K562 (cell line): ENCODE data around the gene GNAT3. TPM values are rescaled to one million over a fixed set of nuclear protein-coding genes. Genes with fewer than 3 reads are reported as not detected.

Experiments used
- ATAC-seq: fragments of 200-7000 bp; cut with Tn5 transposase; 3 replicates; pipeline ENCODE4 v1.9.1; 2020; ENCODE audit warnings: moderate library complexity
- BruUV-seq: library from RNA; stranded (reverse); fragments of 400-500 nt; replicated peaks from 2 replicates; lab custom pipeline; 2021; lab: Mats Ljungman, UMichigan
- CTCF ChIA-PET: fragments of 300-600 bp; formaldehyde crosslinking; extraction: SDS; loops from one replicate; lab custom pipeline; 2021; ENCODE audit warnings: low intra/inter-chr PET ratio; lab: Yijun Ruan, JAX
- POLR2A ChIA-PET: fragments of 300-600, 350-650 bp; sonication (Branson Sonifier 250); formaldehyde crosslinking; extraction: SDS; loops from one replicate; lab custom pipeline; 2021; ENCODE audit warnings: antibody characterized with exemption, inconsistent platforms; lab: Yijun Ruan, JAX
- DNase-seq, 4 experiments: peaks; one replicate each; pipeline versions ENCODE4 v3.0.0 to v3.0.0-alpha.2; 2011 to 2018; ENCODE audit warnings: low spot score in 3 of 4, mixed read lengths in 3 of 4; ENCODE audit errors: extremely low read depth in 1 of 4
- FAIRE-seq: peaks from 2 replicates; lab custom pipeline; 2011; peaks lifted over from hg19 to GRCh38; lab: Jason Lieb, UNC
- H2AFZ ChIP-seq: 2 replicates; pipeline ENCODE4 v1.6.0; 2011; ENCODE audit warnings: low read depth, low read length, control low read depth, inconsistent platforms
- H3K27ac ChIP-seq: fragments of 200-600 bp; 3 replicates; pipeline ENCODE4 v1.8.0; 2011; ENCODE audit warnings: low read depth, mild to moderate bottlenecking, control low read depth, inconsistent platforms, low read length, moderate library complexity, mixed read lengths; ENCODE audit errors: extremely low read depth
- H3K27me3 ChIP-seq, 2 experiments: fragments of 300-600 bp in 1 of 2; 2 replicates in 1 of 2; 3 replicates in 1 of 2; pipeline versions ENCODE4 v1.6.0 to v1.8.0; 2011; ENCODE audit warnings: inconsistent platforms in 2 of 2, low read length in 2 of 2, mild to moderate bottlenecking in 1 of 2, mixed read lengths in 1 of 2, moderate library complexity in 1 of 2; ENCODE audit not compliant: control insufficient read depth in 2 of 2, insufficient read depth in 2 of 2
- H3K36me3 ChIP-seq: fragments of 300-600 bp; 3 replicates; pipeline ENCODE4 v1.8.0; 2011; ENCODE audit warnings: mild to moderate bottlenecking, low read length, inconsistent platforms; ENCODE audit not compliant: control insufficient read depth, insufficient read depth
- H3K4me1 ChIP-seq, 2 experiments: fragments of 200-600 bp in 1 of 2; replicated peaks in 1 of 2; 2 replicates in 1 of 2; 3 replicates in 1 of 2; pipeline versions ENCODE4 v1.5.1 to v1.8.0; 2011; ENCODE audit warnings: inconsistent platforms in 2 of 2, low read length in 2 of 2, mild to moderate bottlenecking in 1 of 2, mixed read lengths in 1 of 2, moderate library complexity in 1 of 2; ENCODE audit not compliant: control insufficient read depth in 2 of 2, insufficient read depth in 2 of 2
- H3K4me2 ChIP-seq: 2 replicates; pipeline ENCODE4 v1.6.1; 2011; ENCODE audit warnings: low read length, control low read depth, inconsistent platforms, mixed read lengths; ENCODE audit not compliant: insufficient read depth
- H3K4me3 ChIP-seq: fragments of 200-600 bp; sonication (generic), shearing (Covaris generic); 2 replicates; pipeline ENCODE4 v1.5.1; 2016; ENCODE audit warnings: control low read depth, inconsistent platforms
- H3K79me2 ChIP-seq: fragments of 200-600 bp; 3 replicates; pipeline ENCODE4 v1.8.0; 2011; ENCODE audit warnings: low read length, inconsistent platforms; ENCODE audit not compliant: control insufficient read depth, insufficient read depth
- H3K9ac ChIP-seq, 2 experiments: 2 replicates each; pipeline versions ENCODE4 v1.6.0 to v1.6.1; 2011; ENCODE audit warnings: low read depth in 2 of 2, low read length in 2 of 2, control low read depth in 1 of 2, inconsistent platforms in 1 of 2, mild to moderate bottlenecking in 1 of 2, mixed read lengths in 1 of 2; ENCODE audit not compliant: insufficient read depth in 1 of 2
- H3K9me1 ChIP-seq: one replicate; pipeline ENCODE4 v1.6.0; 2011; ENCODE audit warnings: inconsistent platforms, mild to moderate bottlenecking, low read length, moderate library complexity; ENCODE audit not compliant: control insufficient read depth, insufficient read depth
- H3K9me3 ChIP-seq: replicated peaks from 2 replicates; pipeline ENCODE4 v1.5.1; 2011; ENCODE audit warnings: low read depth, low read length, inconsistent platforms; ENCODE audit not compliant: control insufficient read depth, insufficient read depth
- H4K20me1 ChIP-seq: replicated peaks from 2 replicates; pipeline ENCODE4 v1.6.1; 2011; ENCODE audit warnings: low read length, inconsistent platforms, mixed read lengths; ENCODE audit not compliant: control insufficient read depth, insufficient read depth
- BRD4 ChIP-seq: fragments of 200-600 bp; sonication (generic); IDR thresholded peaks from 2 replicates; pipeline ENCODE4 v1.6.1; 2017; ENCODE audit warnings: inconsistent platforms
- HDAC3 ChIP-seq: fragments of 450-650 bp; IDR thresholded peaks from 2 replicates; pipeline ENCODE4 v1.6.1; 2018; ENCODE audit warnings: borderline replicate concordance, mild to moderate bottlenecking, moderate library complexity; ENCODE audit not compliant: partially characterized antibody
- HNRNPLL ChIP-seq: fragments of 200-400 bp; formaldehyde crosslinking; IDR thresholded peaks from 2 replicates; pipeline ENCODE4 v1.6.1; 2017; ENCODE audit warnings: low read length, low read depth, mild to moderate bottlenecking; ENCODE audit not compliant: poor library complexity, severe bottlenecking
- MYBL2 ChIP-seq, 2 experiments: fragments of 450-650 bp in 1 of 2; sonication (generic) in 1 of 2; formaldehyde crosslinking in 1 of 2; IDR thresholded peaks; 2 replicates each; pipeline versions ENCODE4 v1.6.1 to v1.8.1; 2017 to 2022; ENCODE audit warnings: borderline replicate concordance in 1 of 2, inconsistent platforms in 1 of 2, low read depth in 1 of 2, mild to moderate bottlenecking in 1 of 2, missing genetic modification reagents in 1 of 2, moderate library complexity in 1 of 2
- NR2C2 ChIP-seq, 2 experiments: fragments of 200-800 bp in 1 of 2; sonication (Bioruptor generic) in 1 of 2; sonication (generic) in 1 of 2; formaldehyde crosslinking in 1 of 2; IDR thresholded peaks; 2 replicates each; pipeline versions ENCODE4 v1.6.1 to v1.8.0; 2016 to 2022; ENCODE audit warnings: mild to moderate bottlenecking in 1 of 2, missing compliant biosample characterization in 1 of 2, missing genetic modification characterization in 1 of 2, missing genetic modification reagents in 1 of 2
- RHOXF2B ChIP-seq: fragments of 250-450 bp; sonication (Bioruptor Pico); conservative IDR thresholded peaks from 2 replicates; pipeline ENCODE4 v1.5.1; 2021
- SMAD2 ChIP-seq: fragments of 150-350 bp; IDR thresholded peaks from 2 replicates; pipeline ENCODE4 v1.6.1; 2014; ENCODE audit warnings: low read depth, mild to moderate bottlenecking, low read length
- SOX6 ChIP-seq: fragments of 450-650 bp; IDR thresholded peaks from 2 replicates; pipeline ENCODE4 v1.6.1; 2014; ENCODE audit warnings: mild to moderate bottlenecking
- STAT5A ChIP-seq: IDR thresholded peaks from 2 replicates; pipeline ENCODE4 v1.6.1; 2012; ENCODE audit warnings: low read length, inconsistent platforms, borderline replicate concordance
- TEAD4 ChIP-seq, 2 experiments: sonication (generic) in 1 of 2; formaldehyde crosslinking in 1 of 2; IDR thresholded peaks; 2 replicates each; pipeline versions ENCODE4 v1.6.1 to v1.8.0; 2012 to 2022; ENCODE audit warnings: borderline replicate concordance in 1 of 2, inconsistent platforms in 1 of 2, low read length in 1 of 2, mild to moderate bottlenecking in 1 of 2, missing genetic modification reagents in 1 of 2
- ZNF174 ChIP-seq: fragments of 250-450 bp; sonication (Bioruptor Pico); IDR thresholded peaks from 2 replicates; pipeline ENCODE4 v1.4.0; 2020; ENCODE audit warnings: mild to moderate bottlenecking
- WGBS: fragments of 100-300 bp; shearing (Covaris generic); methylation state at CpG from one replicate; pipeline ENCODE4 v1.1.6; 2016; ENCODE audit warnings: low coverage, mixed read lengths; ENCODE audit not compliant: insufficient coverage; ENCODE audit errors: missing lambda C conversion rate; 5-methylcytosine and 5-hydroxymethylcytosine counted together
- in situ Hi-C: fragments of 300-500 bp; cut with MboI; formaldehyde crosslinking; loops from 4 replicates; pipeline ENCODE4 v1.15.0; 2018; ENCODE audit warnings: inconsistent platforms, mixed read lengths
- intact Hi-C: fragments of 100-400 bp; cut with micrococcal nuclease; formaldehyde crosslinking; loops from 2 replicates; pipeline ENCODE4 v1.14.2; 2022
- polyA plus RNA-seq, 8 experiments: library from polyadenylated mRNA; depleted of rRNA in 4 of 8; stranded (reverse) in 5 of 8; unstranded in 3 of 8; fragments of >200 nt; fragmentation: Nextera tagmentation in 2 of 8; fragmentation: Illumina TruSeq in 1 of 8; extraction: Ambion mirVana in 2 of 8; extraction: Trizol in 1 of 8; gene quantifications; 2 replicates each; pipeline versions ENCODE4 v1.2.1 to v1.2.3, GENCODE V29; 2011 to 2014; ENCODE audit warnings: inconsistent platforms in 1 of 8, missing spikeins in 1 of 8
- total RNA-seq, 7 experiments: library from RNA; depleted of rRNA in 6 of 7; stranded (reverse); fragments of >200 nt in 6 of 7; fragmentation: Illumina TruSeq in 2 of 7; extraction: Trizol in 2 of 7; gene quantifications; 2 replicates each; pipeline versions ENCODE4 v1.2.1 to v1.2.3, GENCODE V29; 2011 to 2021; ENCODE audit warnings: low replicate concordance in 1 of 7
- TF ChIP-seq, protein P1 (sequence below): fragments of 450-650 bp; IDR thresholded peaks from 2 replicates; pipeline ENCODE4 v1.7.0; 2016; ENCODE audit warnings: borderline replicate concordance
- TF ChIP-seq, protein P2 (sequence below): sonication (generic); formaldehyde crosslinking; IDR thresholded peaks from 2 replicates; pipeline ENCODE4 v1.8.1; 2022; ENCODE audit warnings: missing genetic modification reagents

GNAT3 gene
- total and polyA plus RNA-seq, 9 of the 15 experiments (the other 6 are each of a cell fraction or from before 2014, with no cell fraction given) = not detected

DNA sequence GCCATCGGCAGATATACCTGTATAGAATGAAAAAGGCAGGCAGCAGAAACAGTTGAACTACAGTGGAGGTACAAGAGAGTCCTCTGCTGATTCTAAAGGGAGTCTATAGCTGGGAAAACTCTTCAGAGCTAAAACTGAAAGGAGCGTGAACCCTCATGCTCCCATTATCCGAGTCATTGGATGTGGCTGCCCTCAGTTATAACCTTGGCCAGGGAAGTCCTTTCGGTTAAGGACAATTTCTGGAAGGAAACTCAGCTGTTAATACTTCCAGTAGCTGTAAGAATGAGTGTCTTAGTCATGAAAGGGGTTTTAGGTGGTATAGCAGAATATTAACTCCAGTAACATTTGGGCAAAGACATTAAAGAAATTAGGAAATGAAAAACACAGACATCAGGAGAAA is 14.6 kb upstream of the GNAT3 start (continued):
- TF ChIP-seq, protein P1, sequence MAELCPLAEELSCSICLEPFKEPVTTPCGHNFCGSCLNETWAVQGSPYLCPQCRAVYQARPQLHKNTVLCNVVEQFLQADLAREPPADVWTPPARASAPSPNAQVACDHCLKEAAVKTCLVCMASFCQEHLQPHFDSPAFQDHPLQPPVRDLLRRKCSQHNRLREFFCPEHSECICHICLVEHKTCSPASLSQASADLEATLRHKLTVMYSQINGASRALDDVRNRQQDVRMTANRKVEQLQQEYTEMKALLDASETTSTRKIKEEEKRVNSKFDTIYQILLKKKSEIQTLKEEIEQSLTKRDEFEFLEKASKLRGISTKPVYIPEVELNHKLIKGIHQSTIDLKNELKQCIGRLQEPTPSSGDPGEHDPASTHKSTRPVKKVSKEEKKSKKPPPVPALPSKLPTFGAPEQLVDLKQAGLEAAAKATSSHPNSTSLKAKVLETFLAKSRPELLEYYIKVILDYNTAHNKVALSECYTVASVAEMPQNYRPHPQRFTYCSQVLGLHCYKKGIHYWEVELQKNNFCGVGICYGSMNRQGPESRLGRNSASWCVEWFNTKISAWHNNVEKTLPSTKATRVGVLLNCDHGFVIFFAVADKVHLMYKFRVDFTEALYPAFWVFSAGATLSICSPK = no peak
- TF ChIP-seq, protein P2, sequence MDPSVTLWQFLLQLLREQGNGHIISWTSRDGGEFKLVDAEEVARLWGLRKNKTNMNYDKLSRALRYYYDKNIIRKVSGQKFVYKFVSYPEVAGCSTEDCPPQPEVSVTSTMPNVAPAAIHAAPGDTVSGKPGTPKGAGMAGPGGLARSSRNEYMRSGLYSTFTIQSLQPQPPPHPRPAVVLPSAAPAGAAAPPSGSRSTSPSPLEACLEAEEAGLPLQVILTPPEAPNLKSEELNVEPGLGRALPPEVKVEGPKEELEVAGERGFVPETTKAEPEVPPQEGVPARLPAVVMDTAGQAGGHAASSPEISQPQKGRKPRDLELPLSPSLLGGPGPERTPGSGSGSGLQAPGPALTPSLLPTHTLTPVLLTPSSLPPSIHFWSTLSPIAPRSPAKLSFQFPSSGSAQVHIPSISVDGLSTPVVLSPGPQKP (CRISPR knock-in tag) = no peak
- TF ChIP-seq SMAD2 (no peak), MYBL2 (IDR thresholded peaks at IDR 0.05; ENCODE audit: low read depth) (no peak), MYBL2 (CRISPR knock-in tag; IDR thresholded peaks at IDR 0.05; ENCODE audit: borderline replicate concordance) (no peak), BRD4 (no peak), HDAC3 (no peak)

DNA sequence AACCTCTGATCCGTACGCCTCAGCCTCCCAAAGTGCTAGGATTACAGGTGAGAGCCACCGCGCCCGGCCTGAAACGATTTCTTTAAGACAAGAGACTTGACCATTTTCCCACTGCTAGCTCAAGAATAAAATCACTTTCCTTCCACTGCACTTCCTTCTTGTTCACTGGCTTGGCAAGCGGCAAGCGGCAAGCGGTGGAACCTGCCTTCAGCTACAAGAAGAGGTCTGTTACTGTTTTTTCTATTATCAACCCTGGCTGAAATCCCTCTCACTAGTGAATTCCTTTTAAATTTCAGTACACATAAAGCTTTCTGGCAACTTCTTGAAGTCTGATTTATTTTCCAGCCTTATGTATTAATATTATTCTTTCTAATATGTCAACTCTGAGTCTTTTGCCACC is 12.8 kb upstream of the GNAT3 start:
- no peaks in the 10 kb centered on the region for H4K20me1 ChIP-seq
- H3K4me3 ChIP-seq = no peak overlapping the region
- H3K27me3 ChIP-seq = no peaks in the 10 kb centered on the region
- no TSS peak for BruUV-seq
- H3K9me1 ChIP-seq = no peaks in the 10 kb centered on the region
- H3K9ac ChIP-seq = no peak overlapping the region
- TF ChIP-seq NR2C2 (CRISPR knock-in tag; IDR thresholded peaks at IDR 0.05) = no peak
- no peak for TF ChIP-seq NR2C2 (tag; IDR thresholded peaks at IDR 0.05)
- no peak for TF ChIP-seq TEAD4 (IDR thresholded peaks at IDR 0.05; ENCODE audit: low read length)
- no peak for TF ChIP-seq TEAD4 (CRISPR knock-in tag; IDR thresholded peaks at IDR 0.05; ENCODE audit: borderline replicate concordance)
- TF ChIP-seq ZNF174 = no peak
- TF ChIP-seq HNRNPLL = no peak
- TF ChIP-seq STAT5A = no peak
- no peak for TF ChIP-seq SOX6
- no peak for TF ChIP-seq RHOXF2B (CRISPR knock-in tag)
- ChIA-PET POLR2A (no interaction called here), CTCF (no interaction called here)
- under 1% methylated on average over 9 of the region's 9 CpGs for WGBS
- intact Hi-C loops = no loop called here
- no peaks in the 10 kb centered on the region for H3K4me1 ChIP-seq
- no peak overlapping the region for H2AFZ ChIP-seq
- no peaks in the 10 kb centered on the region for H3K36me3 ChIP-seq
- in situ Hi-C loops = no loop called here
- H3K27ac ChIP-seq = no peak overlapping the region
- FAIRE-seq = no peak
- ATAC-seq = no peak
- H3K4me2 ChIP-seq = no peak overlapping the region
- no peaks in the 10 kb centered on the region for H3K79me2 ChIP-seq
- DNase-seq = no peak
- H3K9me3 ChIP-seq = no peaks in the 10 kb centered on the region
